A549 (cell line): ENCODE results near the gene PSMA2.

Experiments used
- BHLHE40 ChIP-seq: IDR thresholded peaks from 2 replicates; pipeline ENCODE4 v1.6.1; 2012; ENCODE audit warnings: low read depth, low read length, inconsistent platforms
- CTCF ChIP-seq: fragments of >200 bp; sonication (Bioruptor Twin); formaldehyde crosslinking; IDR thresholded peaks from 3 replicates; pipeline ENCODE4 v1.5.1; 2016
- EP300 ChIP-seq, 2 experiments: fragments of >200 bp; sonication (Bioruptor Twin); formaldehyde crosslinking; IDR thresholded peaks; 2 replicates in 1 of 2; 3 replicates in 1 of 2; pipeline ENCODE4 v1.6.1; 2016 to 2017
- GATA3 ChIP-seq: IDR thresholded peaks from 2 replicates; pipeline ENCODE4 v1.6.1; 2012; ENCODE audit warnings: borderline replicate concordance
- MAFK ChIP-seq: fragments of 450-650 bp; IDR thresholded peaks from 2 replicates; pipeline ENCODE4 v1.6.1; 2014; ENCODE audit not compliant: partially characterized antibody
- MAZ ChIP-seq: fragments of 150-350 bp; IDR thresholded peaks from 2 replicates; pipeline ENCODE4 v1.6.1; 2014; ENCODE audit warnings: antibody characterized with exemption, low read depth, low read length, borderline replicate concordance
- NPAS2 ChIP-seq: fragments of 250-450 bp; sonication (Bioruptor Pico); IDR thresholded peaks from 2 replicates; pipeline ENCODE4 v1.8.0; 2022; ENCODE audit warnings: mild to moderate bottlenecking, moderate library complexity, borderline replicate concordance
- POLR2A ChIP-seq: IDR thresholded peaks from 2 replicates; pipeline ENCODE4 v1.6.1; 2012; ENCODE audit warnings: mild to moderate bottlenecking, low read length
- RARB ChIP-seq: fragments of 250-450 bp; sonication (Bioruptor Pico); IDR thresholded peaks from 2 replicates; pipeline ENCODE4 v1.8.0; 2021; ENCODE audit warnings: mild to moderate bottlenecking, moderate library complexity
- RCOR1 ChIP-seq: fragments of 150-350 bp; IDR thresholded peaks from 2 replicates; pipeline ENCODE4 v1.6.1; 2014; ENCODE audit warnings: antibody characterized with exemption, low read length, low read depth
- RFX5 ChIP-seq: fragments of 450-650 bp; IDR thresholded peaks from 2 replicates; pipeline ENCODE4 v1.7.1; 2014; ENCODE audit warnings: antibody characterized with exemption, mild to moderate bottlenecking, moderate library complexity
- USF2 ChIP-seq: fragments of 450-650 bp; IDR thresholded peaks from 2 replicates; pipeline ENCODE4 v1.6.1; 2014; ENCODE audit warnings: antibody characterized with exemption

- TF ChIP-seq RFX5: no peak
- no peak for TF ChIP-seq POLR2A
- no peak for TF ChIP-seq MAZ
- no peak for TF ChIP-seq CTCF
- TF ChIP-seq RARB (CRISPR knock-in tag): no peak
- no peak for TF ChIP-seq NPAS2
- TF ChIP-seq RCOR1: no peak
- no peak for TF ChIP-seq BHLHE40
- no peak for TF ChIP-seq MAFK
- TF ChIP-seq EP300 (IDR thresholded peaks at IDR 0.05): no peak
- no peak for TF ChIP-seq GATA3
- no peak for TF ChIP-seq USF2
These were observed 35.4 kb upstream of the PSMA2 start for GRCh38 chr7:42967391-42967790.
